A549 (cell line): ENCODE results near the gene RCOR2.

Experiments
- CEBPB ChIP-seq, 2 experiments: fragments of >200 bp in 1 of 2; sonication (Bioruptor Twin) in 1 of 2; formaldehyde crosslinking in 1 of 2; IDR thresholded peaks; 2 replicates each; pipeline ENCODE4 v1.6.1; 2012 to 2016
- CTCF ChIP-seq: fragments of >200 bp; sonication (Bioruptor Twin); formaldehyde crosslinking; IDR thresholded peaks from 3 replicates; pipeline ENCODE4 v1.5.1; 2016
- HDAC2 ChIP-seq: fragments of 200-600 bp; sonication (generic); IDR thresholded peaks from 2 replicates; pipeline ENCODE4 v1.6.1; 2016
- KDM1A ChIP-seq: fragments of 200-600 bp; sonication (generic); IDR thresholded peaks from 2 replicates; pipeline ENCODE4 v1.6.1; 2016; ENCODE audit warnings: low read depth, mild to moderate bottlenecking
- NFE2L2 ChIP-seq: fragments of 150-350 bp; conservative IDR thresholded peaks from 2 replicates; pipeline ENCODE4 v1.6.1; 2014; ENCODE audit warnings: low read length

GRCh38 chr11:63869683-63870082 lies 47.3 kb downstream of the RCOR2 start:
- no peak for TF ChIP-seq CTCF
- no peak for TF ChIP-seq KDM1A
- TF ChIP-seq CEBPB (IDR thresholded peaks at IDR 0.05) = no peak
- no peak for TF ChIP-seq HDAC2
- no peak for TF ChIP-seq NFE2L2
